OCI-LY1 (cell line): Measurements from ENCODE around the gene ABCC11.

Source experiments
- CTCF ChIP-seq: fragments of 200-600 bp; sonication (generic), shearing (Covaris generic); IDR thresholded peaks from 2 replicates; pipeline ENCODE4 v1.5.1; 2017; ENCODE audit warnings: mild to moderate bottlenecking, antibody characterized with exemption, low read length, moderate library complexity, mixed read lengths
- EZH2 ChIP-seq: fragments of 200-600 bp; sonication (generic), shearing (Covaris generic); IDR thresholded peaks from 2 replicates; pipeline ENCODE4 v1.8.0; 2017; ENCODE audit warnings: borderline replicate concordance, mixed run types, mild to moderate bottlenecking, antibody characterized with exemption, low read length, moderate library complexity, mixed read lengths

GRCh38 chr16:48188449-48189102 is 58.8 kb downstream of the ABCC11 start:
- no peak for TF ChIP-seq CTCF
- no peak for TF ChIP-seq EZH2
